OCI-LY7 (cell line): Measurements from ENCODE around the gene TRIM40. TPM values are rescaled to one million over a fixed set of nuclear protein-coding genes. Genes with fewer than 3 reads are reported as not detected.

Experiments
- BruUV-seq: library from RNA; stranded (reverse); fragments of 400-500 nt; replicated peaks from 2 replicates; lab custom pipeline; 2021; lab: Mats Ljungman, UMichigan
- CTCF ChIA-PET: fragments of 300-600 bp; sonication (Branson Sonifier 250); formaldehyde crosslinking; loops from one replicate; lab custom pipeline; 2022; ENCODE audit warnings: antibody characterized with exemption; ENCODE audit not compliant: unreplicated experiment; lab: Charles Lee
- POLR2A ChIA-PET: fragments of 300-600 bp; sonication (Branson Sonifier 250); formaldehyde crosslinking; loops from one replicate; lab custom pipeline; 2022; ENCODE audit warnings: antibody characterized with exemption; lab: Charles Lee
- DNase-seq: peaks from one replicate; pipeline ENCODE4 v3.0.0-alpha.2; 2015; ENCODE audit warnings: low spot score
- H2AFZ ChIP-seq: fragments of 200-600 bp; sonication (generic), shearing (Covaris generic); 2 replicates; pipeline ENCODE4 v1.6.1; 2014; ENCODE audit warnings: mild to moderate bottlenecking, antibody characterized with exemption, low read length, moderate library complexity
- H3K27ac ChIP-seq: fragments of 200-600 bp; sonication (generic); 2 replicates; pipeline ENCODE4 v1.5.1; 2014; ENCODE audit warnings: mixed run types, low read depth, mild to moderate bottlenecking, moderate library complexity, low read length, inconsistent platforms; ENCODE audit not compliant: poor library complexity, severe bottlenecking
- H3K36me3 ChIP-seq: fragments of 200-600 bp; sonication (generic); 2 replicates; pipeline ENCODE4 v1.6.1; 2014; ENCODE audit warnings: mild to moderate bottlenecking, antibody characterized with exemption, low read length, moderate library complexity, mixed read lengths; ENCODE audit not compliant: insufficient read depth
- H3K4me1 ChIP-seq: fragments of 200-600 bp; sonication (generic); 2 replicates; pipeline ENCODE4 v1.5.1; 2014; ENCODE audit warnings: mild to moderate bottlenecking, low read length; ENCODE audit not compliant: insufficient read depth, poor library complexity, severe bottlenecking
- H3K4me2 ChIP-seq: fragments of 200-600 bp; sonication (generic); 2 replicates; pipeline ENCODE4 v1.6.1; 2014; ENCODE audit warnings: mild to moderate bottlenecking, low read length
- H3K4me3 ChIP-seq: fragments of 200-600 bp; sonication (generic); 2 replicates; pipeline ENCODE4 v1.5.1; 2014; ENCODE audit warnings: mild to moderate bottlenecking, low read depth, low read length; ENCODE audit not compliant: poor library complexity, severe bottlenecking
- H3K79me2 ChIP-seq: fragments of 200-600 bp; sonication (generic); 2 replicates; pipeline ENCODE4 v1.6.1; 2016; ENCODE audit warnings: low read depth, mild to moderate bottlenecking, low read length, moderate library complexity, mixed read lengths; ENCODE audit not compliant: insufficient read depth
- H3K9me2 ChIP-seq: fragments of 200-600 bp; sonication (generic); 2 replicates; pipeline ENCODE4 v1.6.1; 2016; ENCODE audit warnings: mild to moderate bottlenecking, low read length, mixed read lengths; ENCODE audit not compliant: insufficient read depth
- H3K9me3 ChIP-seq: fragments of 200-600 bp; sonication (generic); 2 replicates; pipeline ENCODE4 v1.6.1; 2014; ENCODE audit warnings: mild to moderate bottlenecking, mixed run types, low read length, mixed read lengths
- H4K20me1 ChIP-seq: fragments of 200-600 bp; sonication (generic); 2 replicates; pipeline ENCODE4 v1.6.1; 2014; ENCODE audit warnings: mild to moderate bottlenecking, antibody characterized with exemption, low read length, moderate library complexity, mixed read lengths; ENCODE audit not compliant: insufficient read depth
- EZH2phosphoT487 ChIP-seq: fragments of 200-600 bp; sonication (generic); IDR thresholded peaks from 2 replicates; pipeline ENCODE4 v1.6.1; 2018; ENCODE audit warnings: low read depth, borderline replicate concordance, mild to moderate bottlenecking, mixed run types, antibody characterized with exemption, low read length, moderate library complexity, mixed read lengths
- intact Hi-C: fragments of 100-400 bp; cut with micrococcal nuclease; formaldehyde crosslinking; loops from one replicate; pipeline ENCODE4 v1.10.0; 2022; ENCODE audit not compliant: unreplicated experiment
- total RNA-seq, 2 experiments: library from RNA; depleted of rRNA in 1 of 2; stranded (reverse); fragments of >200 nt in 1 of 2; shearing (Covaris generic) in 1 of 2; gene quantifications; 2 replicates each; pipeline ENCODE4 v1.2.3, GENCODE V29; 2014 to 2022
- TF ChIP-seq, protein P1 (sequence below): fragments of 200-600 bp; sonication (generic); conservative IDR thresholded peaks from 2 replicates; pipeline ENCODE4 v1.5.1; 2014; ENCODE audit warnings: mild to moderate bottlenecking, antibody characterized with exemption, low read length, moderate library complexity, mixed read lengths

The TRIM40 gene
- total RNA-seq, 2 experiments from 2014 or later: not detected

DNA sequence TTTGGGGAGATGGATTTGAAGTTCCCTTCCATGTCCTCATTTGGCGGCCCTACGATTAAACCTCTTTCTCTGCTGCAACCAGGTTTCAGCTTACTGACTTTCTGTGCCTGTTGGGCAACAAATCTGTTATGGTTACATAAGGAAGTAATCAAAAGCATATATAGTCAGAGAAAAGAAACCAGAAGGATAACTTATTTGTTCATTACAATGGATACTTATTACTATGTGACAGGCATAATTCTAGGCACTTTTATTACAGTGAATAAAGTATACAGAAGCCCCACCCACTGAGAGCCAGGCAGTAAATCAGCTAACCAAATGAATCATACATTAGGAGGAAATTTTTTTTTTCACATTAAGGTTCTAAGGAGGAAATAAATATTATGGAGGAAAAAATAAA is 13.4 kb upstream of the TRIM40 start:
- H3K4me1 ChIP-seq: no peaks in the 10 kb centered on the region
- no peak overlapping the region for H3K4me2 ChIP-seq
- H2AFZ ChIP-seq: no peak overlapping the region
- H3K36me3 ChIP-seq: no peaks in the 10 kb centered on the region
- intact Hi-C loops: no loop called here
- H4K20me1 ChIP-seq: no peaks in the 10 kb centered on the region
- no peak overlapping the region for H3K4me3 ChIP-seq
- BruUV-seq: no TSS peak
- no peaks in the 10 kb centered on the region for H3K9me3 ChIP-seq
- ChIA-PET CTCF (no interaction called here), POLR2A (no interaction called here)
- no peak for DNase-seq
- no peak for TF ChIP-seq EZH2phosphoT487
- TF ChIP-seq, protein P1, sequence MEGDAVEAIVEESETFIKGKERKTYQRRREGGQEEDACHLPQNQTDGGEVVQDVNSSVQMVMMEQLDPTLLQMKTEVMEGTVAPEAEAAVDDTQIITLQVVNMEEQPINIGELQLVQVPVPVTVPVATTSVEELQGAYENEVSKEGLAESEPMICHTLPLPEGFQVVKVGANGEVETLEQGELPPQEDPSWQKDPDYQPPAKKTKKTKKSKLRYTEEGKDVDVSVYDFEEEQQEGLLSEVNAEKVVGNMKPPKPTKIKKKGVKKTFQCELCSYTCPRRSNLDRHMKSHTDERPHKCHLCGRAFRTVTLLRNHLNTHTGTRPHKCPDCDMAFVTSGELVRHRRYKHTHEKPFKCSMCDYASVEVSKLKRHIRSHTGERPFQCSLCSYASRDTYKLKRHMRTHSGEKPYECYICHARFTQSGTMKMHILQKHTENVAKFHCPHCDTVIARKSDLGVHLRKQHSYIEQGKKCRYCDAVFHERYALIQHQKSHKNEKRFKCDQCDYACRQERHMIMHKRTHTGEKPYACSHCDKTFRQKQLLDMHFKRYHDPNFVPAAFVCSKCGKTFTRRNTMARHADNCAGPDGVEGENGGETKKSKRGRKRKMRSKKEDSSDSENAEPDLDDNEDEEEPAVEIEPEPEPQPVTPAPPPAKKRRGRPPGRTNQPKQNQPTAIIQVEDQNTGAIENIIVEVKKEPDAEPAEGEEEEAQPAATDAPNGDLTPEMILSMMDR: no peak
- no peaks in the 10 kb centered on the region for H3K79me2 ChIP-seq
- H3K27ac ChIP-seq: no peak overlapping the region
- no peaks in the 10 kb centered on the region for H3K9me2 ChIP-seq

DNA sequence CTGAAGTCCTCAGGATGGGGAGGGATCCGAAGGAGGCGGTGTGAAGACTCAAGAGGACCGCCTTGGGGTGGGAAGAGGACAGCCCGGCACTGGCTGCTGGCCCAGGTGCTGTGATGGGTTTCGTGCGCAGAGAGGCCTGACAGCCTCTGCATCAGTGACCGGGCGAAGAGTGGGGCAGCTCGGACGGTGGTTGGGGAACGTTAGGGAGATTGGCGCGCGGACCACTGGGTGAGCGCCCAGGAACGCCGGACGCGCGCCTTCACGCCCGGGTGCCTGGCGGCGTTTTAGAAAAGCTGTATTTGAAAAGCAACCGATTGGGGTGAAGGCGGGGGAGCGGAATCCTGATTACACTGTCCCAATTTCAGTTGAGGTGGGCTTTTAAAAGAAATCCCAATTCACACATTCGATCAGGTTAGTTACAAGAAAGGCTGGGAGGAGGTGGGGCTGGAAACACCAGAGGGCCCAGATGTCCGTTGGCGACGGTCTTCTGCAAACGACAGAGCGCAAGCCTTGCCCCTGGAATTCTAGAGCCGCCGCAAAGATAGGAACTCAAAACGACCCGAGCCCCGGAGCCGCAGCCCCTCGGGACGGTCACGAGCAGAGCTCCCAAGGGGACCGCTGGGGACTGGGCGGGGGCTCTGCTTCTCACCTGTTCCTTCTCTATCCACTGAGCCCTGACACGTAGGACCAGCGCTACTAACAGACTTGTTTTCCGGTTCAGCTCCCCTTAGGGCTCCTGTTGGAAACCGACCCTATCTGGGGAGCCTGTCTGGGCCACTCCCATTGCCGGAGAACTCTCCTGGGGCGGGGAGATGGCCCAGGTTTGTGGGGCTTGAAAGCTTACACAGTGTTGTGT is 8.5 kb upstream of the TRIM40 start:
- Histone ChIP-seq H3K27ac (no peak overlapping the region), H3K4me1 (peaks cover 4% of the 10 kb centered on the region), H3K36me3 (no peaks in the 10 kb centered on the region), H4K20me1 (no peaks in the 10 kb centered on the region), H2AFZ (no peak overlapping the region), H3K9me3 (no peaks in the 10 kb centered on the region), H3K4me2 (no peak overlapping the region), H3K79me2 (no peaks in the 10 kb centered on the region), H3K9me2 (no peaks in the 10 kb centered on the region), H3K4me3 (no peak overlapping the region)
- ChIA-PET POLR2A (interaction anchor here (0.6 kb wide), 1 partner anchor 8 kb away, joined by 3 read pairs; no protein-coding TSS in a partner anchor), CTCF (no interaction called here)
- intact Hi-C loops: no loop called here
- TF ChIP-seq, protein P1: no peak
- no peak for TF ChIP-seq EZH2phosphoT487
- DNase-seq: no peak
- no TSS peak for BruUV-seq
